HG02943 (cell line): ENCODE results near the gene DISC1.
"Not testable (repeated sequence)": the region's sequence is repeated elsewhere in the genome, so short reads cannot be mapped to it uniquely, and the experiment has no call there.

Experiments used
- ATAC-seq: cut with Tn5 transposase; IDR thresholded peaks from one replicate; pipeline ENCODE4 v1.9.1; 2021; ENCODE audit warnings: mild to moderate bottlenecking, low read depth, moderate library complexity; ENCODE audit not compliant: unreplicated experiment

The DISC1 gene

DNA sequence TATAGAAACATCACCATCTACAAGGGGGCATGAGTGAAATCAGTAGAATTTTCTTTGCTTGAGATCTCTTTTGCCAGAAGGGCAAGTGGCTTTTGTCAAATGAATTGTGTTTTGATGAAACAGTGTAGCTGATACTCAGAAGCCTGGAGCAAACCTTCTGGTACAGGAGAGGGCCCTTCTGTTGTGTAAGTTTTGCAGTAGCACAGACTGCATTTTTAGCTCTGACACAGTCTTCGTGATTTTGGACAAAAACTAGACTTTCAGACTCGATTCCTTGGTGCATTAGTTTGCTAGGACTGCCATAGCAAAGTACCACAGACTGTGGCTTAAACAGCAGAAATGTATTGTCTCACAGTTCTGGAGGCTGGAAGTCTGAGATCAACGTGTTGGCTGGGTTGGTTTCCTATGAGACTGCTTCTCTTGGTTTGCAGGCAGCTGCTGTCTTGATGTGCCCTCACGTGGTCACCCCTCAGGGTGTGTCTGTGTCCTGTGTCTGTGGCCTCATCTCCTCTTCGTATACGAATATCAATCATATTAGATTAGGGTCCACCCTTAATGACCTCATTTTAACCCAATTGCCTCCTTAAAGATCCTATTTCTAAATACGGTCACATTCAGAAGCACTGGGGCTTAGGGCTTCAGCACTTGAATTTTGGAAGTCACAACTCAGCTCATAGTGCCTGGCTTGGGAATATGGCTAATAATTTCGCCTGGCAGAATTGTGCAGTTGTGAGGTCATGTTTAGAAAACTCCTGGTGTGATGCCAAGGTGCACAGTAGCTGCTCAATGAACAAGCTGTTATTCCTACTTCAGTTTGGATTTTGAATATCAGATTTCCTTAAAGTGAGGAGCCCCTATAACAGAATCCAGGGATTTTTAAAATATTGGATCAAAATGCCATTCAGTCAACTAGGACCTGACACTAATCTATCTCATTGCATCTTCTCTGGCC lies 21.2 kb upstream of the DISC1 start:
- ATAC-seq = no peak

DNA sequence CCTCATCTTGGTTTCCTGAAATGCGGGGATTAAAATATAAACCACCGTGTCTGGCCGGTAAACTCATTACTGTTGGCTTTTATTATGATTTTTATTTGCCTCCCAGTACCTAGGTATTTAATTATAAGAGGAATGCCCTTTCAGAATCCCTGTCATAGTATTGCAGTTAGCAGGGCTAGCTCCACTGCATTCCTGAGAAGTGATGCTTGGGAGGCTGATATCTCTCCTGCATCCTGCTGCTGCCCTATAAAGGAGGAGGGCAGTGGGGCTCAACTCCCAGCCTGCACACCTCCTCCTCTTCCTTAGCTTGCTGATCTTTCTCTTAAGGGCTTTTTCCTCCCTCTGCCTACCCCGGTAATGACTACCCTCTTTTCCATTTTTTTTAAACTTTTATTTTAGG lies 19.9 kb upstream of the DISC1 start:
- no peak for ATAC-seq

- ATAC-seq = no peak
These were observed 16.2 kb upstream of the DISC1 start for GRCh38 chr1:231610388-231610787.

- no peak for ATAC-seq
These were observed 15.5 kb upstream of the DISC1 start for GRCh38 chr1:231611111-231611510.

- ATAC-seq = no peak
These were observed 14.7 kb upstream of the DISC1 start for GRCh38 chr1:231611851-231612250.

GRCh38 chr1:231612393-231613089 lies 14.0 kb upstream of the DISC1 start:
- peak; percentile 98 for ATAC-seq

DNA sequence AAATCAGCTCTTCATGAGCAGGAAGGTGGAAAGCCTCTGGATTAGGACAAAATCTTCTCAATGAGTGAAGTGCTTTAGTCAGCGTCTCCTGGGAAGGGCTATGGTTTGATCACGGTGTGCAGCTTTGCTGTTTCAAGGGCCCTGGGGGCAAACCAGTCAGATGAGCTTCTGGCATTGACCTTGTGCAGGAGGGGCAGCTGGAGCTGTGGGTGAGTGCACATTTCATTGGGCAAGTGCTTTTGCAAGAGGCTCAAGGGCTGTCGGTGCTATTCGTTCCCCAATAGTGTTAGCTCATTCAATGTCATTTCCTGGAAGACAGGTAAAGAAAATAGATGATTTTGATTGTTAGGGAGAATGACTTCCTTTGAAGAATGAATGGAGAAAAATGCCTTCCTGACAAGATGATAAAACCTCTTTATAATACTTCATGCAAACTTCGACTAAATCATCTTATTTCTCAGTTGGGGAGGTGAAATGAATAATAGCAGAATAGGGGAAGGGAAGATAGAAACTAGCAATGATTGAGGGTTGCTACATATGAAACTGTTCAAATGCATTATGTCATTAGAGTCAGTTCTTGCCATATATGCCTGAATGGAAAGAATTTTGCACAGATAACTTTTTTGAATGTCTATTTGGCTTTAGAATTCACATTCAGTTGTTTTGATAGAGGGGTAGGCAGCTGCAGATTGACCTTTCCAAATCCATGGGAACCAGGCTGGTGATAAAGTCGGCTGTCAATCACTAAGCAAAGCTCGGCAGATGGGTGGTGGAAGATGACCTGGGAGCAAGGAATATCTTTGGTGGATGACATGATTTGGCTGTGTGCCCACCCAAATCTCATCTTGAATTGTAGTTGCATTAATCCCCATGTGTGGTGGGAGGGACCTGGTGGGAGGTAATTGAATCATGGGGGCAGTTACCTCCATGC lies 12.9 kb upstream of the DISC1 start:
- ATAC-seq = no peak

GRCh38 chr1:231616667-231617066 lies 9.9 kb upstream of the DISC1 start:
- no peak for ATAC-seq

GRCh38 chr1:231618609-231619256 lies 7.9 kb upstream of the DISC1 start:
- ATAC-seq = no peak

DNA sequence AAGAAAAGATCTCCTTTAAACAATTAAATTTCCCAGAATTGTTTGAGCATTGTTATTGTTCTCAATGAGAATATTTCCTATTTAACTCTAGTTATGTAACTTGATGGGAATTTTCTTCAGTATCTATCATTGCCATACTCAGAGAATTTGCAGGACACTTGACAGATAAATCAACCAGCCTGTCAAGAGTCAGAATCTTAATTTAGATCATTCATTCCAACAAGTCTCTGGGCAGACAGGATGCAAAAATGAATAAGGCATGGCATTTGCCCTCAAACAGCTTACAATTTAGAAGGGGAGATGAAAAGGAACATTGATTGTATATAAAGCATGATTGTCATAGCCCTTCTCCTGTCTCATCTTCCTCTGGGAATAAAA lies 7.3 kb upstream of the DISC1 start:
- no peak for ATAC-seq

GRCh38 chr1:231625042-231625441 lies 1.5 kb upstream of the DISC1 start:
- not testable (repeated sequence) for ATAC-seq

GRCh38 chr1:231625975-231626534 lies 535 bp upstream of the DISC1 start:
- no peak for ATAC-seq

DNA sequence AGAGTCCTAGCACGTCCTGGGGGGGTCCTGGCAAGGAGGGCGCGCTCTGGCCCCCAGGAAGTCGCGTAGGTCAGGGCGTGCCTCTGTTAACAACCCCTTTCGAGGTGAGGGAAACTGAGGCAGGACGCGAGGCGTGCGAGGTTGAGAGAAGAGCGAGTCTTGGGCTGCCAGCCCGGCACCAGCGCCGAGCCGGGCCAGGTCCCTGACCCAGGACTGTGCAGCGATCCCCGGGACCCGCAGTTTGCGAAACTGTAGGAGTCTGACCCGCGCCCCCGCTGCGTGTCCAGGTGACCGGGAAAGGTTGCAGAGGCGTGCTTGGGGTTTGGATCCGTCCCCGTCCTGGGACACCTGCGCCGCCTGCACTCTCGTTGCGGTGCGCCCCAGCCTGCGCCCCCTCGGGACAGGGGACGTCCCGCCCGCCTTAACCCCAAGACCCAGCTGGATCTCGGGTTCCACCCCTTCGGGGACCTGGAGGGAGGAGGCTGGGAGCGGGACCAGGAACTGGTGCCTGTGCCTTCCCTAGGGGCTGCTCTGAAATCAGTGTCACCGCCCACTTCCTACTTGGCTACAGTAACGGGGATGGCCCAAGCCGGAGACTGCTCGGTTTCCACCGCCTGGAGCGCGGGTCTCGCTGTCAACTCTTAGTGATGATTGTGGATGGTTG lies 493 bp downstream of the DISC1 start:
- ATAC-seq = peak; percentile 54

DNA sequence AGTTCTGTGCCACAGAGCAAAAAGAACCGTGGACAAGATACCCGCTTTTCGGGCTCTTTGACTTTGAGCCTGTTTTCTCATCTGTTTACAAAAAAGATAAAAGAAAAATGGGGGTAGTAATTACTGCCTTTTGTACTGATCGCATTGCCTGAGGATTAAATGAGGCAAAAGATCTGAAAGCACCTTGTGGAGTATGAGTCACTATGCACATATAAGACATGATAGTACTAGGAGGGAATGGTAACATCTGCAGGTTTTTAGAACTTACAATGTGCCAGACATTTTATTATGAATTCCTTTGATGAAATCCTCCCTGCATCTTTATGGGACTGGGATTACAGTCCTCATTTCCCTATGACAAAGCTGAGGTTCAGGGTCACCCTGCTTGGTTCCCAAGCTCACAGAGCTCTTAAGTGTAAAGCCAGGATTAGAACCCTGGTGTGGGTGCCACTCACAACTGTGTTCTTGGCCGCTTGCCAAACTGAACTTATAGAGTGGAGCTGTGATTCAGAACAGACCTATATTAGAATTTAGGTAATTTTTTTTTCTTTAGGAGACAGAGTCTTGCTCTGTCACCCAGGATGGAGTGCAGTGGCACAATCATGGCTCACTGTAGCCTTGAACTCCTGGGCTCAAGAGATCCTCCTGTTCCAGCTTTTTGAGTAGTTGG lies 1.8 kb downstream of the DISC1 start:
- no peak for ATAC-seq

DNA sequence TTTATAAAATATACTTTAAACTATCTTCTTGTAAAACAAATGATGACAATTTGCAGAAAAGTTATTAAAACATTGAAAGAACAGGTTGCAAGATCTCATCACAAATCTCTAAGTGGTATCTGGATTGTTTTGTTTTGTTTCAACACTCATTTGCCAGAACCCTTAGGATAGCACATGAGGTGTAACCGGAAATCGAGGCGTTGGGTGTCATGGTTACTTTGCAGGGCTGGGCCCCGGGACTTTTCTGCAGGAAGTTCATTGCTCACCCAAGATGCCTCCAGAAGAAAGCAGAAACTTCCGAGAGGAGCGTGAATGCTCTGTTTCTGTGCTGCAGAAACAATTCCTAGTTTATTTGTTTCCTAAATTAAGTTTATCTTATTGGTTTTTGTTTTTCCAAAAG lies 2.5 kb downstream of the DISC1 start:
- ATAC-seq = no peak

GRCh38 chr1:231630558-231631205 lies 4.1 kb downstream of the DISC1 start:
- ATAC-seq = no peak

GRCh38 chr1:231631717-231632116 lies 5.1 kb downstream of the DISC1 start:
- ATAC-seq = no peak

GRCh38 chr1:231632119-231632518 lies 5.5 kb downstream of the DISC1 start:
- ATAC-seq = no peak
